Endothelial cell (in vitro differentiated cells): ENCODE results near the gene FBXL7. TPM values are rescaled to one million over a fixed set of nuclear protein-coding genes. Genes with fewer than 3 reads are reported as not detected.

Experiments used
- DNase-seq: peaks from one replicate; pipeline ENCODE4 v3.0.0; 2021; ENCODE audit warnings: low spot score
- H3K27ac Mint-ChIP-seq: one replicate; pipeline ENCODE4 v1.8.0; 2021; ENCODE audit warnings: mixed read lengths, inconsistent platforms; ENCODE audit not compliant: unreplicated experiment
- H3K27me3 Mint-ChIP-seq: one replicate; pipeline ENCODE4 v1.8.0; 2021; ENCODE audit warnings: mild to moderate bottlenecking, moderate library complexity, mixed read lengths, inconsistent platforms; ENCODE audit not compliant: unreplicated experiment
- H3K36me3 Mint-ChIP-seq: one replicate; pipeline ENCODE4 v1.8.0; 2021; ENCODE audit warnings: mild to moderate bottlenecking, low read depth, mixed read lengths, inconsistent platforms; ENCODE audit not compliant: unreplicated experiment
- H3K4me1 Mint-ChIP-seq: one replicate; pipeline ENCODE4 v1.8.0; 2021; ENCODE audit warnings: mild to moderate bottlenecking, mixed read lengths, inconsistent platforms; ENCODE audit not compliant: unreplicated experiment
- H3K4me3 Mint-ChIP-seq: one replicate; pipeline ENCODE4 v1.8.0; 2021; ENCODE audit warnings: mild to moderate bottlenecking, mixed read lengths, inconsistent platforms; ENCODE audit not compliant: unreplicated experiment
- H3K9me3 Mint-ChIP-seq: one replicate; pipeline ENCODE4 v1.8.0; 2021; ENCODE audit warnings: mixed read lengths, inconsistent platforms; ENCODE audit not compliant: unreplicated experiment
- total RNA-seq: library from RNA; stranded (reverse); fragmentation: NEBNext Ultra II Directional; extraction: Animal tissue kit (Norgen Biotek cat#: 25700); gene quantifications from one replicate; pipeline ENCODE4 v1.2.1, GENCODE V29; 2021; ENCODE audit not compliant: unreplicated experiment
- TF ChIP-seq, protein P1 (sequence below): fragments of 200-600 bp; sonication (generic); IDR thresholded peaks from one replicate; pipeline ENCODE4 v1.5.0; 2021; ENCODE audit warnings: antibody characterized with exemption; ENCODE audit not compliant: unreplicated experiment

The FBXL7 gene
- total RNA-seq, 1 donor from 2014 or later: 63.8 TPM

DNA sequence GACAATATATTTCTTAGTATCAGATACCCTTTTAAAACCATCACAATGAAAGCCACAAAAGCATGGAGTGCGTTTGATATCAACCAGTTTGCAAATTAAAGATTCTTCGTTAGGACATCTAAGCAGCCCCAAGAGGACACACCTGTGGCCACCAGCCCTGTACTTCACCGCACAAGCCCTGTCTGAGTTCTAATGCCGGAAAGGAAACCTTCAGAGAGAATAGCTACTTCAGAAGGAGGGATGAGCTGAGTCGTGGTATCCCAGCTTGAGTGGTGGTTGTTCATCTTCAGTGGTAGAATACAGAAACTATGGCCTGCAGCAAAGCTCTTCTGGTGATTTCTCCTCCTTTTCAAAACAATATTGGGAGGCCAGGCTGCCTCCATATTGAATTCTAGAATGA lies 319.6 kb downstream of the FBXL7 start:
- Mint-ChIP-seq H3K9me3 (no peaks in the 10 kb centered on the region), H3K4me3 (no peak overlapping the region), H3K4me1 (peaks cover 10% of the 10 kb centered on the region)

DNA sequence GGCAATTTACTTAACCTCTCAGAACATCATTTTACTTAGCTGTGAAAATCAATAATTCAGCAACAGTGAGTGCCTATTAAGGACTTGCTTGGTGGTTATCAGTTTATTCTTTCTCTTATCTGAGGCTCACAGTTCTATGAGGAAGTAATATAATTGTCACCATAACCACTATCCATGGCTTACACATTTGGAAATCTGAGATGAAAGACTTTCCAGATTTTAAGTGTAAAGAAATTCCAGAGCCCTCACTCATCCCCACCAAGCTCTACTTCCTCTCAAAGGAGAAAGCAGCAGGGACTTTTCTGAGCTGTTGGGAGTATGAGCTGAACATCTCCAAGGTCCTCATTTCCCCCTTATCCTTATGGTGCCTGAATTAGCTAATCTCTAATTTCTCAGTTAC lies 321.5 kb downstream of the FBXL7 start:
- TF ChIP-seq, protein P1, sequence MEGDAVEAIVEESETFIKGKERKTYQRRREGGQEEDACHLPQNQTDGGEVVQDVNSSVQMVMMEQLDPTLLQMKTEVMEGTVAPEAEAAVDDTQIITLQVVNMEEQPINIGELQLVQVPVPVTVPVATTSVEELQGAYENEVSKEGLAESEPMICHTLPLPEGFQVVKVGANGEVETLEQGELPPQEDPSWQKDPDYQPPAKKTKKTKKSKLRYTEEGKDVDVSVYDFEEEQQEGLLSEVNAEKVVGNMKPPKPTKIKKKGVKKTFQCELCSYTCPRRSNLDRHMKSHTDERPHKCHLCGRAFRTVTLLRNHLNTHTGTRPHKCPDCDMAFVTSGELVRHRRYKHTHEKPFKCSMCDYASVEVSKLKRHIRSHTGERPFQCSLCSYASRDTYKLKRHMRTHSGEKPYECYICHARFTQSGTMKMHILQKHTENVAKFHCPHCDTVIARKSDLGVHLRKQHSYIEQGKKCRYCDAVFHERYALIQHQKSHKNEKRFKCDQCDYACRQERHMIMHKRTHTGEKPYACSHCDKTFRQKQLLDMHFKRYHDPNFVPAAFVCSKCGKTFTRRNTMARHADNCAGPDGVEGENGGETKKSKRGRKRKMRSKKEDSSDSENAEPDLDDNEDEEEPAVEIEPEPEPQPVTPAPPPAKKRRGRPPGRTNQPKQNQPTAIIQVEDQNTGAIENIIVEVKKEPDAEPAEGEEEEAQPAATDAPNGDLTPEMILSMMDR: no peak
- DNase-seq: no peak
- peaks cover 10% of the 10 kb centered on the region for H3K4me1 Mint-ChIP-seq
- peaks cover 1% of the 10 kb centered on the region for H3K27me3 Mint-ChIP-seq
- H3K27ac Mint-ChIP-seq: no peak overlapping the region
- no peak overlapping the region for H3K4me3 Mint-ChIP-seq
- H3K9me3 Mint-ChIP-seq: no peaks in the 10 kb centered on the region
- peaks cover 3% of the 10 kb centered on the region for H3K36me3 Mint-ChIP-seq

More for the DNA sequence above, 319.6 kb downstream of the FBXL7 start:
- Mint-ChIP-seq H3K27me3 (peaks cover 1% of the 10 kb centered on the region), H3K36me3 (peaks cover 3% of the 10 kb centered on the region), H3K27ac (no peak overlapping the region)
- TF ChIP-seq, protein P1: no peak
- DNase-seq: no peak

DNA sequence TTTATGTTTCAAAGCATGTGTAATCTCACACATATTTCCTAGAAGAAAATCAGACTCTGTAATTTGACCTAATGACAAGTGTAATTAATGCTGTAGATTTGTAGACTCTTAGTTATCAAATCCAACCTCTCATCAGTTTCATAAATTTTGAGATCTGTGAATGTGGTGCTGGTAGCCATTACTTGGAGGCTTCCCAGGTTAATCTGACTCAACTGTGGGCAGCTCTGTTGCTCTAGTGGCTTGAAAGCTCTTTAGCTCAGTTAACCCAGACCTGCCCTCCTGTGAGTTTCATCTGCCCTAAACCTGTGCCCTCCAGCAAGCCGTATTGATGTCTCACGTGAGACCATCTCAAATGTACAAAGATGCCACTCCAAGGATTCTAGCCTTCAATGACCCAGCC lies 323.4 kb downstream of the FBXL7 start:
- peaks cover 3% of the 10 kb centered on the region for H3K36me3 Mint-ChIP-seq
- no peak overlapping the region for H3K4me3 Mint-ChIP-seq
- no peak overlapping the region for H3K27ac Mint-ChIP-seq
- no peaks in the 10 kb centered on the region for H3K9me3 Mint-ChIP-seq
- DNase-seq: no peak
- peaks cover 1% of the 10 kb centered on the region for H3K27me3 Mint-ChIP-seq
- H3K4me1 Mint-ChIP-seq: peaks cover 10% of the 10 kb centered on the region
- TF ChIP-seq, protein P1: no peak

DNA sequence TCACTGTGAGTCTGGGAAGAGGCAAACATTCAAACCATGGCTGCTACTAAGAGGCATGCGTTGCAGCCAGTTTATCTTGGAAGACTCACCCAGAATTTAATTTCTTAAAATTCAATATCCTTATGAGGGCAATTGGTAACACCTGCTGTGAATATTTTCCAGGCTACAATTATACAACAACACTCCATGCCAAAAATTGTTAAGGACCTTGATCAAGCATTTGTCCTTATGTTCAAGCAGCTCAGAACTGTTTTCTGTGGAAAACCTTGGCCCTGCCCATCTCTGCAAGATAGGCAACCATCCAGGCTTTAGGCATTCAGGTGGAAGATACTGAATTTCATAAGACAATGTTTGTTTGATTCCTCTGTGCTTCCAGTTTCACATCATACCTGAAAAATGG lies 327.8 kb downstream of the FBXL7 start:
- no peak for DNase-seq
- TF ChIP-seq, protein P1: no peak
- Mint-ChIP-seq H3K27me3 (peaks cover 2% of the 10 kb centered on the region), H3K4me3 (no peak overlapping the region), H3K9me3 (no peaks in the 10 kb centered on the region), H3K36me3 (no peaks in the 10 kb centered on the region), H3K4me1 (no peaks in the 10 kb centered on the region), H3K27ac (no peak overlapping the region)

DNA sequence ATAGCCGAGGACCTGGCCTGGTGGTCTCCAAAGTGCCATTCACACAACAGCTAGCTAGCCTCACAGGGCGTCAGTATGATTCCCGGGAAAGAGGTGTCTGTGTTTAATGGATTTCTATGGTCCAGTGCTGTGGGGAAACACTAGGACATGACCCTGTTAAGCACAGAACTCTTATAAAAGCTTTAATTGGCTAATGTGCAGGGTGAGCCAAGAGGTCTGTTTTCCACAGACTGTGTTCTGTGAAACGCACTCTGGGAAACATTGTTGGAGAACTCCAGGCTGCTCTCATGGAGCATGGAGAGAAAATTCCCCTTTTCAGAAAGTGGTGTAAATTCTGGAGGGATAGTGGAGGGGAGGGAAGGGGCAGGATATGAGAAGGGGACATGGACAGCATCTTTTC lies 331.4 kb downstream of the FBXL7 start:
- Mint-ChIP-seq H3K4me3 (no peak overlapping the region), H3K27ac (no peak overlapping the region), H3K9me3 (no peaks in the 10 kb centered on the region), H3K27me3 (peaks cover 2% of the 10 kb centered on the region), H3K4me1 (peaks cover 3% of the 10 kb centered on the region), H3K36me3 (no peaks in the 10 kb centered on the region)
- no peak for DNase-seq
- TF ChIP-seq, protein P1: no peak
